ENCODE data around the gene ZNF343.

GRCh38 chr20:2483504-2483903 is 25.2 kb downstream of the ZNF343 start:
- TF ChIP-seq YY1 (IDR thresholded peaks at IDR 0.05; ENCODE audit: insufficient read depth, insufficient read length) = no peak
- no peak for TF ChIP-seq ZNF274 (IDR thresholded peaks at IDR 0.05; ENCODE audit: low read depth, low read length)
- no peak for TF ChIP-seq SUZ12 (IDR thresholded peaks at IDR 0.05; ENCODE audit: extremely low read depth, insufficient read depth, insufficient read length)

Data from NT2/D1 (cell line).